Transverse colon (tissue), 4 donors: ENCODE results near the gene PDE4D. TPM values are rescaled to one million over a fixed set of nuclear protein-coding genes. Genes with fewer than 3 reads are reported as not detected.

Experiments used
- DNase-seq: peaks from one replicate; pipeline ENCODE4 v3.0.0-alpha.2; 2019
- H3K27ac ChIP-seq, 4 donors: fragments of 200-600 bp; sonication (generic); 2 replicates each; pipeline ENCODE4 v1.5.1; 2016 to 2018; ENCODE audit warnings: inconsistent platforms in 4 of 4
- H3K27me3 ChIP-seq: fragments of 200-600 bp; sonication (generic); 2 replicates; pipeline ENCODE4 v1.5.1; 2017; ENCODE audit warnings: inconsistent platforms
- H3K36me3 ChIP-seq, 4 donors: fragments of 200-600 bp; sonication (generic); 2 replicates each; pipeline ENCODE4 v1.5.1; 2017 to 2019; ENCODE audit warnings: inconsistent platforms in 4 of 4
- H3K4me1 ChIP-seq, 4 donors: fragments of 200-600 bp; sonication (generic); 2 replicates each; pipeline ENCODE4 v1.5.1; 2017 to 2020; ENCODE audit warnings: inconsistent platforms in 4 of 4
- H3K4me3 ChIP-seq, 4 donors: fragments of 200-600 bp; sonication (generic); 1 replicate in 1 of 4; 2 replicates in 3 of 4; pipeline versions ENCODE4 v1.5.1 to v1.6.1; 2017 to 2019; ENCODE audit warnings: inconsistent platforms in 4 of 4
- H3K9me3 ChIP-seq, 2 donors: fragments of 200-600 bp; sonication (generic); 2 replicates each; pipeline ENCODE4 v1.5.1; 2017 to 2019; ENCODE audit warnings: inconsistent platforms in 2 of 2
- EP300 ChIP-seq: sonication (generic); formaldehyde crosslinking; IDR thresholded peaks from one replicate; pipeline ENCODE4 v1.6.1; 2017; ENCODE audit warnings: antibody characterized with exemption, low read depth
- POLR2A ChIP-seq: fragments of 450-650 bp; IDR thresholded peaks from one replicate; pipeline ENCODE4 v1.6.1; 2016; ENCODE audit warnings: antibody characterized with exemption, mild to moderate bottlenecking, moderate library complexity
- POLR2AphosphoS5 ChIP-seq, 3 donors: sonication (generic); formaldehyde crosslinking; IDR thresholded peaks; one replicate each; pipeline ENCODE4 v1.6.1; 2016; ENCODE audit warnings: antibody characterized with exemption in 3 of 3
- WGBS, 2 donors: methylation state at CpG; one replicate each; pipeline ENCODE4 v1.1.5; 2018; ENCODE audit warnings: low coverage in 1 of 2; 5-methylcytosine and 5-hydroxymethylcytosine counted together
- in situ Hi-C, 4 donors: fragments of 200-750 bp; cut with MboI; loops; one replicate each; pipeline versions ENCODE4 v1.15.0 to v1.15.1; 2017; ENCODE audit warnings: low sequenced_read_pairs in 3 of 4, low pct_ligation_motif_present in 1 of 4, low pct_unique_long_range_greater_than_20kb in 1 of 4
- intact Hi-C: fragments of 100-400 bp; cut with DNase I; formaldehyde crosslinking; loops from one replicate; pipeline ENCODE4 v1.15.1; 2023; ENCODE audit warnings: low total_unique reads
- total RNA-seq, 4 donors: library from RNA; depleted of rRNA; stranded (reverse); fragments of >200 nt; gene quantifications; one replicate each; pipeline ENCODE4 v1.1.0, GENCODE V29; 2016
- TF ChIP-seq, protein P1 (sequence below), 5 experiments: fragments of 200-600 bp in 3 of 5; fragments of 450-650 bp in 2 of 5; sonication (generic) in 3 of 5; IDR thresholded peaks; 1 replicate in 2 of 5; 2 replicates in 3 of 5; pipeline ENCODE4 v1.5.1; 2016 to 2017; ENCODE audit warnings: antibody characterized with exemption in 5 of 5, inconsistent platforms in 3 of 5, mild to moderate bottlenecking in 2 of 5, moderate library complexity in 1 of 5

The PDE4D gene
- total RNA-seq, 4 donors from 2014 or later: 47.0 to 302 (median 73.6) TPM

DNA sequence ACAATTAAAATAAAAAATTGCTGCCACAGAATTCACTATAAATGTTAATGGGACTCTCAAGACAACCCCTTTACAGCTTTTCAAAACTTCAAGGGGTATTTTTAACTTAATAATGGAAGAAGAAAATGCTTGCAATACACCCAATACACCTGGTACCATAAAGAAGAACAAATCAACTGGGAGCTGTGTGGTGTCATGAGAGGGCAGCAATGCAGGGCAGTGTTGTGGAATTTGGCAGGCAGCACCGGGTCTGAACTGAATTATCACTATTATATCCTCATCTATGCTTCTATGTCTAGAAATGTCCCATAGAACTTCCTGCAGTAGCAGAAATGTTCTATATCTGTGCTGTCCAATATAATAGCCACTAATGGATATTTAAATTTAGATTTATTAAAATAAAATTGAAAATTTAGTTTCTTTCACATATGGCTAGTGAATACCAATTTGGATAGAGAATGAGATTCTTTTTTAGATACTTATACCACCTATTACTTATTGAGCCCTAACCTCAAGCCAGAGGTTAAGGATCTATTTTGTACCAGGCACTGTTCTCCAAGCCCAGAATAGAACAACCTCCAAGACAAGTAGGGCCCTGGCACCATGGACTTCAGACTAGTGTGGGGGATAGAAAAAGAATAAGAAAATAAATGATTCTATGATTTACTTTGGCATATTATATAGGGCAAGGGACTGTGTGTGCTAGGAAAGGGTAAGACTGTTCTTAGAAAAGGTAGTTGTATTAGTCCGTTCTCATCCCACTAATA, 265.3 kb downstream of the PDE4D start:
- in situ Hi-C loops: no loop called here
- DNase-seq: no peak
- no peaks in the 10 kb centered on the region for H3K9me3 ChIP-seq
- TF ChIP-seq POLR2AphosphoS5 (IDR thresholded peaks at IDR 0.05) (no peak), POLR2A (no peak), EP300 (no peak)
- TF ChIP-seq, protein P1, sequence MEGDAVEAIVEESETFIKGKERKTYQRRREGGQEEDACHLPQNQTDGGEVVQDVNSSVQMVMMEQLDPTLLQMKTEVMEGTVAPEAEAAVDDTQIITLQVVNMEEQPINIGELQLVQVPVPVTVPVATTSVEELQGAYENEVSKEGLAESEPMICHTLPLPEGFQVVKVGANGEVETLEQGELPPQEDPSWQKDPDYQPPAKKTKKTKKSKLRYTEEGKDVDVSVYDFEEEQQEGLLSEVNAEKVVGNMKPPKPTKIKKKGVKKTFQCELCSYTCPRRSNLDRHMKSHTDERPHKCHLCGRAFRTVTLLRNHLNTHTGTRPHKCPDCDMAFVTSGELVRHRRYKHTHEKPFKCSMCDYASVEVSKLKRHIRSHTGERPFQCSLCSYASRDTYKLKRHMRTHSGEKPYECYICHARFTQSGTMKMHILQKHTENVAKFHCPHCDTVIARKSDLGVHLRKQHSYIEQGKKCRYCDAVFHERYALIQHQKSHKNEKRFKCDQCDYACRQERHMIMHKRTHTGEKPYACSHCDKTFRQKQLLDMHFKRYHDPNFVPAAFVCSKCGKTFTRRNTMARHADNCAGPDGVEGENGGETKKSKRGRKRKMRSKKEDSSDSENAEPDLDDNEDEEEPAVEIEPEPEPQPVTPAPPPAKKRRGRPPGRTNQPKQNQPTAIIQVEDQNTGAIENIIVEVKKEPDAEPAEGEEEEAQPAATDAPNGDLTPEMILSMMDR (IDR thresholded peaks at IDR 0.05): no peak
- H3K4me3 ChIP-seq: no peak overlapping the region
- H3K27me3 ChIP-seq: no peaks in the 10 kb centered on the region
- WGBS, 2 donors: 69 to 72% methylated on average over 2 of the region's 2 CpGs
- intact Hi-C loops: no loop called here
- H3K4me1 ChIP-seq: peaks cover 0 to 7% (median 2%) of the 10 kb centered on the region in 4 donors
- no peak overlapping the region for H3K27ac ChIP-seq
- no peaks in the 10 kb centered on the region for H3K36me3 ChIP-seq

DNA sequence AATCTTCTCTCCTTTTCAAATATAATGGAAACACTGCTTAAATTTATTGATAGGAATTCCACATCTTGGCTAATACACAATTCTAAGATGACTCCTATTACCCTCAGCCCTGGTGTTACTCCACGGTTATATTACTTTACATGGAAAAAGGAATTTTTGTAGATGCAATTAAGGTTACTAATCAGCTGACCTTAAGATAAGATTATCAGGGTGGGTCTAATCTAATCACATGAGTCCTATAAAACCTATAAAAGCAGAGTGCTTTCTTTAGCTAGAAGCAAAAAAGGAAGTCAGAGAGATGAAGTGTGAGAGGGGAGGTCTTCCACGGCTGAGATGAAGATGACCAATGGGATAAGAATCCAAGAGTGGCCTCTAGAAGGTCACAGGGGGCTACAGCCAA, 268.6 kb downstream of the PDE4D start:
- TF ChIP-seq POLR2A (no peak), EP300 (no peak), POLR2AphosphoS5 (IDR thresholded peaks at IDR 0.05) (no peak)
- TF ChIP-seq, protein P1 (IDR thresholded peaks at IDR 0.05): no peak
- Histone ChIP-seq H3K27ac (no peak overlapping the region), H3K27me3 (no peaks in the 10 kb centered on the region), H3K9me3 (no peaks in the 10 kb centered on the region), H3K4me1 (peaks cover 0 to 7% (median 2%) of the 10 kb centered on the region in 4 donors), H3K4me3 (no peak overlapping the region), H3K36me3 (no peaks in the 10 kb centered on the region)
- intact Hi-C loops (loop anchor here (5.0 kb wide), 1 partner anchor 1087 kb away; no protein-coding TSS in a partner anchor), in situ Hi-C loops (no loop called here)
- DNase-seq: no peak
- 60 to 73% methylated on average over 2 of the region's 2 CpGs for WGBS, 2 donors

GRCh38 chr5:59622848-59623247, 270.7 kb downstream of the PDE4D start:
- Histone ChIP-seq H3K4me3 (no peak overlapping the region), H3K9me3 (no peaks in the 10 kb centered on the region), H3K36me3 (no peaks in the 10 kb centered on the region), H3K27me3 (no peaks in the 10 kb centered on the region), H3K4me1 (peaks cover 0 to 7% (median 2%) of the 10 kb centered on the region in 4 donors), H3K27ac (no peak overlapping the region)
- in situ Hi-C loops (no loop called here), intact Hi-C loops (loop anchor here (5.0 kb wide), 1 partner anchor 1089 kb away; no protein-coding TSS in a partner anchor)
- DNase-seq: no peak
- WGBS, 2 donors: 57 to 79% methylated on average over 1 to 2 of the region's 2 CpGs
- TF ChIP-seq EP300: no peak
- no peak for TF ChIP-seq POLR2AphosphoS5 (IDR thresholded peaks at IDR 0.05)
- TF ChIP-seq POLR2A: no peak
- TF ChIP-seq, protein P1 (IDR thresholded peaks at IDR 0.05): no peak

GRCh38 chr5:59621477-59621876, 272.0 kb downstream of the PDE4D start:
- Histone ChIP-seq H3K27me3 (no peaks in the 10 kb centered on the region), H3K4me1 (peaks cover 0 to 7% (median 2%) of the 10 kb centered on the region in 4 donors), H3K9me3 (no peaks in the 10 kb centered on the region), H3K4me3 (no peak overlapping the region), H3K27ac (no peak overlapping the region), H3K36me3 (no peaks in the 10 kb centered on the region)
- TF ChIP-seq POLR2AphosphoS5 (IDR thresholded peaks at IDR 0.05) (no peak), EP300 (no peak)
- no peak for DNase-seq
- in situ Hi-C loops: no loop called here
- intact Hi-C loops: loop anchor here (5.0 kb wide), 1 partner anchor 1091 kb away; no protein-coding TSS in a partner anchor
